H1 (cell line): ENCODE measurements around the gene PGAM1. TPM values are rescaled to one million over a fixed set of nuclear protein-coding genes. Genes with fewer than 3 reads are reported as not detected.
A peak's percentile ranks its signal among the peaks of the same experiment; 100 is the strongest.

Experiments used
- ASH2L ChIP-seq: fragments of 200-600, 300-600 bp; sonication (generic); IDR thresholded peaks from one replicate; pipeline ENCODE4 v1.7.1; 2017; ENCODE audit warnings: low read length
- BACH1 ChIP-seq: IDR thresholded peaks from 2 replicates; pipeline ENCODE4 v1.6.1; 2012; ENCODE audit warnings: low read length, improper control_type of control experiment
- BCL11A ChIP-seq, 2 experiments: IDR thresholded peaks; one replicate each; pipeline ENCODE4 v1.6.1; 2011; ENCODE audit warnings: low read depth in 2 of 2, low read length in 2 of 2, mild to moderate bottlenecking in 2 of 2
- CBX8 ChIP-seq: fragments of 300-800, 300-1000 bp; sonication (generic); IDR thresholded peaks from 2 replicates; pipeline ENCODE4 v1.7.1; 2016; ENCODE audit warnings: low read depth, low read length, borderline replicate concordance
- CHD2 ChIP-seq: IDR thresholded peaks from 2 replicates; pipeline ENCODE4 v1.6.1; 2012; ENCODE audit warnings: low read length, improper control_type of control experiment
- CTBP2 ChIP-seq: IDR thresholded peaks from 2 replicates; pipeline ENCODE4 v1.7.0; 2011; ENCODE audit warnings: borderline replicate concordance, mild to moderate bottlenecking, moderate library complexity, mixed read lengths, low read length; ENCODE audit not compliant: insufficient read depth, insufficient read length
- GTF2F1 ChIP-seq: IDR thresholded peaks from 2 replicates; pipeline ENCODE4 v1.6.1; 2012; ENCODE audit warnings: low read depth, low read length, improper control_type of control experiment, borderline replicate concordance
- JUND ChIP-seq: IDR thresholded peaks from 2 replicates; pipeline ENCODE4 v1.6.1; 2011; ENCODE audit warnings: mild to moderate bottlenecking, improper control_type of control experiment, low read length
- KDM1A ChIP-seq: fragments of 200-600, 300-600 bp; sonication (generic); IDR thresholded peaks from 2 replicates; pipeline ENCODE4 v1.7.1; 2016; ENCODE audit warnings: mild to moderate bottlenecking, low read length, borderline replicate concordance
- KDM5A ChIP-seq: fragments of 200-600 bp; IDR thresholded peaks from 2 replicates; pipeline ENCODE4 v1.7.1; 2012; ENCODE audit warnings: mild to moderate bottlenecking, low read length, inconsistent platforms, mixed read lengths
- NANOG ChIP-seq: IDR thresholded peaks from 2 replicates; pipeline ENCODE4 v1.6.1; 2011; ENCODE audit warnings: low read length, low read depth, mild to moderate bottlenecking, inconsistent platforms; ENCODE audit not compliant: insufficient read depth, poor library complexity, severe bottlenecking
- POLR2A ChIP-seq, 2 experiments: IDR thresholded peaks; 1 replicate in 1 of 2; 2 replicates in 1 of 2; pipeline ENCODE4 v1.6.1; 2011; ENCODE audit warnings: low read depth in 2 of 2, low read length in 2 of 2, mild to moderate bottlenecking in 2 of 2; ENCODE audit errors: control extremely low read depth in 1 of 2
- RFX5 ChIP-seq: IDR thresholded peaks from 2 replicates; pipeline ENCODE4 v1.6.1; 2011; ENCODE audit warnings: low read depth, low read length, improper control_type of control experiment, borderline replicate concordance
- RNF2 ChIP-seq: fragments of 200-900, 300-1000 bp; sonication (generic); IDR thresholded peaks from 2 replicates; pipeline ENCODE4 v1.7.1; 2016; ENCODE audit warnings: borderline replicate concordance, low read depth, mild to moderate bottlenecking, antibody characterized with exemption, low read length; ENCODE audit not compliant: poor library complexity, severe bottlenecking; ENCODE audit errors: missing control alignments
- SAP30 ChIP-seq: fragments of 300-600 bp; sonication (generic); IDR thresholded peaks from 2 replicates; pipeline ENCODE4 v1.7.1; 2012; ENCODE audit warnings: low read length, moderate library complexity, mild to moderate bottlenecking, inconsistent platforms; ENCODE audit not compliant: insufficient read depth, insufficient replicate concordance
- SIN3A ChIP-seq, 2 experiments: IDR thresholded peaks in 1 of 2; conservative IDR thresholded peaks in 1 of 2; 2 replicates each; pipeline ENCODE4 v1.6.1; 2011 to 2012; ENCODE audit warnings: low read length in 2 of 2, improper control_type of control experiment in 1 of 2, low read depth in 1 of 2, mild to moderate bottlenecking in 1 of 2
- TCF12 ChIP-seq: IDR thresholded peaks from 2 replicates; pipeline ENCODE4 v1.6.1; 2011; ENCODE audit warnings: low read depth, mild to moderate bottlenecking, low read length
- polyA plus RNA-seq, 7 experiments: library from polyadenylated mRNA; depleted of rRNA in 3 of 7; stranded (reverse) in 5 of 7; unstranded in 2 of 7; fragments of >200 nt in 5 of 7; fragments of 200-250 nt in 2 of 7; gene quantifications; 1 replicate in 5 of 7; 2 replicates in 1 of 7; 4 replicates in 1 of 7; pipeline versions ENCODE4 v1.2.1 to v1.2.3, GENCODE V29; 2011 to 2013; ENCODE audit warnings: missing spikeins in 2 of 7, mixed read lengths in 2 of 7
- total RNA-seq: library from RNA; stranded (reverse); fragmentation: NEBNext Ultra II Directional; extraction: Animal tissue kit (Norgen Biotek cat#: 25700); gene quantifications from 2 replicates; pipeline ENCODE4 v1.2.1, GENCODE V29; 2021
- TF ChIP-seq, protein P1 (sequence below): IDR thresholded peaks from 2 replicates; pipeline ENCODE4 v1.6.1; 2012; ENCODE audit warnings: low read length, inconsistent platforms

PGAM1 gene
- total and polyA plus RNA-seq, 2 of the 8 experiments (the other 6 are each of a cell fraction or from before 2014, with no cell fraction given): 791 to 799 TPM

DNA sequence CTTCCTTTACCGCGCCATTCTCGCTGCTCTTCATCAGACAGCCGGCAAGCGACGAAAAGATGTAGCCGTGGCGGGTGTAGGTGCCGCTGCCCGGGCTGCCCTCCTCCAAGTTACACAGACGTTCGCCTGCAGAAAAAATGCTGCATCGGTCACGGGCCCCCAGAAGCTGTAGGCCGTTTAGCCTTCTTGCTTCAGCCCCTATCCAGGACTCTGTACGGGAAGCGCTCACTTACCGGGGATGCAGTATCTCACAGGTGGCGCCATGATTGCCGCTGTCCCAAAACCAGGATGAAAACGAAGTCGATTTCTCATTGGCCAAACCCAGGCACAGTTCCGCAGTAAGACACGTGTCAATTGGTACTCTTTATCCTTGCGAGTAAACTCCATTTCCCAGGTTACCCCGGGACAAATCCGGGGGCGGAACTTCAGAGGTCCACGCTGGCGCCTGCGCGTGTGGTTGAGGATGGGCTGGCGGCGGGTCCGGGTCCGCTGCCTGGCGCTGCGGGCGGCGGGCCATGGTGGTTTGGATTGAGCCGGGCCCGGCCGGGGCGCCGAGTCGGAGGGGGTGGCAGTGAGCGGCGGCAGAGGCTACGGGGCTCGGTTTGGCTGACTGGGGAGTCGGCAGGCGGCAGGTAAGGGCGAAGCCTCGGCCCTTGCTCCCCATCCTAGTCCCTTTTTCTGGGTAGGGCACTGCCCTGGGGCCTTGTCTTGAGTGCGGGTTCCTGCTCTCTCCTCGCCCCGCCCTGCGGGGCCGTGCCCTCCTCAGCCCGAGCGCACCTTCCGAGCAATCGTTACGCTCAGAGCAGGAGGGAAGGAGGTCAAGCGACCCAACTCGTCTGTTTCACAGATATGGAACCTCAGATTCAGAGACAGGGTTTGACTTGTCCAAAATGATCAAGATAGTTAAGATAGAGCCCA is 20.0 kb downstream of the PGAM1 start, which contains the start of the genes EXOSC1 and ZDHHC16 (continued):
- TF ChIP-seq KDM5A (peak; percentile 88), ASH2L (peak; percentile 77), SIN3A (conservative IDR thresholded peaks at IDR 0.05 in 1 of 2, IDR thresholded peaks at IDR 0.05 in 1 of 2; ENCODE audit: low read depth in 1 of 2, low read length in 2 of 2) (peak; percentile 5 to 81; a peak in 1 of 4 replicates), POLR2A (IDR thresholded peaks at IDR 0.05; ENCODE audit: control extremely low read depth in 1 of 2, low read depth in 2 of 2, low read length in 2 of 2) (peak; percentile 63 to 86), BCL11A (IDR thresholded peaks at IDR 0.05; ENCODE audit: low read depth in 2 of 2, low read length in 2 of 2) (no peak), BACH1 (no peak), RNF2 (no peak), GTF2F1 (peak; percentile 33; the same call in 1 of the 2 replicates), JUND (no peak), SAP30 (no peak), CTBP2 (no peak), CBX8 (no peak), KDM1A (peak; percentile 25; the same call in 1 of the 2 replicates), NANOG (no peak), TCF12 (no peak), RFX5 (no peak), CHD2 (peak; percentile 70; the same call in 1 of the 2 replicates)
- TF ChIP-seq, protein P1, sequence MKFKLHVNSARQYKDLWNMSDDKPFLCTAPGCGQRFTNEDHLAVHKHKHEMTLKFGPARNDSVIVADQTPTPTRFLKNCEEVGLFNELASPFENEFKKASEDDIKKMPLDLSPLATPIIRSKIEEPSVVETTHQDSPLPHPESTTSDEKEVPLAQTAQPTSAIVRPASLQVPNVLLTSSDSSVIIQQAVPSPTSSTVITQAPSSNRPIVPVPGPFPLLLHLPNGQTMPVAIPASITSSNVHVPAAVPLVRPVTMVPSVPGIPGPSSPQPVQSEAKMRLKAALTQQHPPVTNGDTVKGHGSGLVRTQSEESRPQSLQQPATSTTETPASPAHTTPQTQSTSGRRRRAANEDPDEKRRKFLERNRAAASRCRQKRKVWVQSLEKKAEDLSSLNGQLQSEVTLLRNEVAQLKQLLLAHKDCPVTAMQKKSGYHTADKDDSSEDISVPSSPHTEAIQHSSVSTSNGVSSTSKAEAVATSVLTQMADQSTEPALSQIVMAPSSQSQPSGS: 0 out of 2 replicates have a peak, but pooled peaks have one; percentile 14
- TF ChIP-seq, all 59 proteins: peak for 24
